Lung (tissue), 12 donors: Measurements from ENCODE around the gene LYPD8. TPM values are rescaled to one million over a fixed set of nuclear protein-coding genes. Genes with fewer than 3 reads are reported as not detected.

Experiments used
- ATAC-seq: fragments of 200-7000 bp; cut with Tn5 transposase; one replicate; pipeline ENCODE4 v1.9.1; 2020; ENCODE audit warnings: moderate number of reproducible peaks; ENCODE audit not compliant: insufficient read depth, low FRiP score
- DNase-seq, 3 donors: peaks; one replicate each; pipeline ENCODE4 v3.0.0-alpha.2; 2013 to 2017
- H3K27ac ChIP-seq, 2 donors: one replicate each; pipeline ENCODE4 v1.5.1; 2013; ENCODE audit warnings: mild to moderate bottlenecking in 2 of 2, moderate library complexity in 2 of 2, control low read depth in 1 of 2, inconsistent platforms in 1 of 2, low read depth in 1 of 2, low read length in 1 of 2
- H3K27me3 ChIP-seq, 3 donors: one replicate each; pipeline ENCODE4 v1.5.1; 2013; ENCODE audit warnings: low read length in 2 of 3; ENCODE audit not compliant: control insufficient read depth in 3 of 3, insufficient read depth in 3 of 3
- H3K36me3 ChIP-seq, 4 donors: one replicate each; pipeline ENCODE4 v1.5.1; 2013; ENCODE audit warnings: low read length in 4 of 4, mild to moderate bottlenecking in 1 of 4, moderate library complexity in 1 of 4; ENCODE audit not compliant: control insufficient read depth in 4 of 4, insufficient read depth in 4 of 4
- H3K4me1 ChIP-seq, 5 donors: one replicate each; pipeline ENCODE4 v1.5.1; 2013; ENCODE audit warnings: low read length in 5 of 5, mild to moderate bottlenecking in 2 of 5, moderate library complexity in 1 of 5; ENCODE audit not compliant: control insufficient read depth in 5 of 5, insufficient read depth in 5 of 5
- H3K4me3 ChIP-seq: one replicate; pipeline ENCODE4 v1.5.1; 2013; ENCODE audit warnings: mild to moderate bottlenecking, control low read depth, moderate library complexity
- H3K9ac ChIP-seq, 2 donors: one replicate each; pipeline ENCODE4 v1.5.1; 2013; ENCODE audit warnings: low read length in 2 of 2, control low read depth in 1 of 2; ENCODE audit not compliant: insufficient read depth in 1 of 2
- H3K9me3 ChIP-seq, 4 donors: one replicate each; pipeline ENCODE4 v1.5.1; 2013; ENCODE audit warnings: low read length in 3 of 4, mild to moderate bottlenecking in 1 of 4, moderate library complexity in 1 of 4; ENCODE audit not compliant: control insufficient read depth in 4 of 4, insufficient read depth in 3 of 4
- WGBS, 2 donors: extraction: QIAGEN DNeasy Blood & Tissue Kit; methylation state at CpG; one replicate each; pipeline ENCODE4 v1.1.7; 2013; 5-methylcytosine and 5-hydroxymethylcytosine counted together
- polyA plus RNA-seq, 2 donors: library from polyadenylated mRNA; stranded (reverse); fragments of 200-250 nt; gene quantifications; one replicate each; pipeline ENCODE4 v1.2.1, GENCODE V29; 2013
- total RNA-seq, 2 donors: library from RNA; depleted of rRNA in 1 of 2; stranded (reverse); fragments of >200 nt in 1 of 2; gene quantifications; one replicate each; pipeline ENCODE4 v1.2.1, GENCODE V29; 2014 to 2021
- TF ChIP-seq, protein P1 (sequence below): IDR thresholded peaks from 2 replicates; pipeline ENCODE4 v1.5.1; 2012; ENCODE audit warnings: mild to moderate bottlenecking; ENCODE audit errors: control extremely low read depth, extremely low read depth
- donor health status: control.
- donor health status: control.
- donor health status: Bipolar disorder and iron deficiency.
- donor health status: healthy.
- donor health status: DM: yes; HTN: yes; CAD: no.

LYPD8 gene
- total and polyA plus RNA-seq, 4 donors: not detected

- no peak overlapping the region for H3K27ac ChIP-seq
- peaks cover 0 to 6% (median 0%) of the 10 kb centered on the region in 4 donors for H3K36me3 ChIP-seq
- TF ChIP-seq, protein P1, sequence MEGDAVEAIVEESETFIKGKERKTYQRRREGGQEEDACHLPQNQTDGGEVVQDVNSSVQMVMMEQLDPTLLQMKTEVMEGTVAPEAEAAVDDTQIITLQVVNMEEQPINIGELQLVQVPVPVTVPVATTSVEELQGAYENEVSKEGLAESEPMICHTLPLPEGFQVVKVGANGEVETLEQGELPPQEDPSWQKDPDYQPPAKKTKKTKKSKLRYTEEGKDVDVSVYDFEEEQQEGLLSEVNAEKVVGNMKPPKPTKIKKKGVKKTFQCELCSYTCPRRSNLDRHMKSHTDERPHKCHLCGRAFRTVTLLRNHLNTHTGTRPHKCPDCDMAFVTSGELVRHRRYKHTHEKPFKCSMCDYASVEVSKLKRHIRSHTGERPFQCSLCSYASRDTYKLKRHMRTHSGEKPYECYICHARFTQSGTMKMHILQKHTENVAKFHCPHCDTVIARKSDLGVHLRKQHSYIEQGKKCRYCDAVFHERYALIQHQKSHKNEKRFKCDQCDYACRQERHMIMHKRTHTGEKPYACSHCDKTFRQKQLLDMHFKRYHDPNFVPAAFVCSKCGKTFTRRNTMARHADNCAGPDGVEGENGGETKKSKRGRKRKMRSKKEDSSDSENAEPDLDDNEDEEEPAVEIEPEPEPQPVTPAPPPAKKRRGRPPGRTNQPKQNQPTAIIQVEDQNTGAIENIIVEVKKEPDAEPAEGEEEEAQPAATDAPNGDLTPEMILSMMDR: no peak
- no peak overlapping the region for H3K9ac ChIP-seq
- WGBS, 2 donors: 94 to 100% methylated on average over 1 of the region's 1 CpG
- ATAC-seq (no peak), DNase-seq (no peak)
- no peak overlapping the region for H3K4me3 ChIP-seq
- H3K27me3 ChIP-seq: no peaks in the 10 kb centered on the region
- peaks cover 0 to 5% (median 0%) of the 10 kb centered on the region in 5 donors for H3K4me1 ChIP-seq
- H3K9me3 ChIP-seq: peaks cover 0 to 24% (median 12%) of the 10 kb centered on the region in 4 donors
Observed at GRCh38 chr1:248753029-248753594, 2.4 kb downstream of the LYPD8 start.

DNA sequence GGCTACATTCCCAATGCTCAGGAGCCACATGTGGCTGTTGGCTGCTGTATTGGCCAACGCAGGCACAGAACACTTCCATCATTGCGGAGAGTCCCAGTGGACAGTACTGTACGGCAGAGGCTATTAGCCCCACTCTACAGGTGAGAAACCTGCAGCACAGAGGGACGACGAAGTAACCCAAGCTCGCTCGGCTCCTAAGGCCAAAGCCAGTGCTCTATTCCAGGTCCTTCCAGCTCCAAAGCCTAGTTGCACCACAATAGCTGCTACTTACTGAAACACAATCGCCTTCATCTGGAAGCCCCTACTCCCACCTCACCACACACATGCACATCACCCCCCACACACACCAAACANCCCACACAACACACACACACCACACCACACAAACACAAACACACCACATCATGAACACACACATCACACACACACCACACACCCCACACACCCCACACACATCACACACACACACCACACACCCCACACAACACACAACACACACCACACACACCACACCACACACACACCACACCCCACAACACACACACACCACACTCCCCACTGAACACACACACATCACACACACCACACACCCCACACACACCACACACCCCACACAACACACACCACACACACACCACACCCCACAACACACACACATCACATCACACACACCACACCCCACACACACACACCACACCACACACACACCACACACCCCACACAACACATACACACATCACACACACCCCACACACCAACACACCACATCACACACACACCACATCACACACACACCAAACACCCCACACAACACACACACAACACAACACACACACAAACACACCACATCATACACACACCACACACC, 3.2 kb downstream of the LYPD8 start:
- no peak overlapping the region for H3K9ac ChIP-seq
- no peak for DNase-seq
- 81 to 84% methylated on average over 8 of the region's 8 CpGs for WGBS, 2 donors
- no peak for ATAC-seq
- no peak overlapping the region for H3K4me3 ChIP-seq
- peaks cover 0 to 6% (median 0%) of the 10 kb centered on the region in 4 donors for H3K36me3 ChIP-seq
- peaks cover 0 to 20% (median 12%) of the 10 kb centered on the region in 4 donors for H3K9me3 ChIP-seq
- H3K27me3 ChIP-seq: no peaks in the 10 kb centered on the region
- TF ChIP-seq, protein P1: no peak
- H3K4me1 ChIP-seq: peaks cover 0 to 5% (median 0%) of the 10 kb centered on the region in 5 donors
- no peak overlapping the region for H3K27ac ChIP-seq

DNA sequence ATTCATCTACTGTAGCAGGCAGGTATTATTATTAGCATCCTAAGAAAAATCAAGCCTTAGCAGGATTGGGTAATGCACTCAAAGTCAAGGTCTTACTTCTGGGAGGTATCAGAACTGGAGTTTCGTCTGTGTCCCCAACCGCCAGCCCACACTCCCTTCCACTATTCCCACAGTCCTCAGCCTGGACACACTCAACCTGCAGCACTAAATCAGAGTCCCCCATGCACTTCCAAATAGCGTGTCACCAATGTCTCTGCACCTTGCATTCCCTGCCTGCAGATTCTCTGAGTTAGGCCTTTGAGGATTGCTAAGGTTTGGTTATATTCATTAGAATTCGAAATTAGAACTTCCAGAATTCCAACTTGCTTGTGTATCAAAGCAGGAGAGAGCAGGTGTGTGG, 3.9 kb downstream of the LYPD8 start:
- TF ChIP-seq, protein P1: no peak
- H3K9ac ChIP-seq: no peak overlapping the region
- H3K27ac ChIP-seq: no peak overlapping the region
- peaks cover 0 to 5% (median 0%) of the 10 kb centered on the region in 5 donors for H3K4me1 ChIP-seq
- H3K36me3 ChIP-seq: peaks cover 0 to 6% (median 0%) of the 10 kb centered on the region in 4 donors
- no peaks in the 10 kb centered on the region for H3K27me3 ChIP-seq
- H3K4me3 ChIP-seq: no peak overlapping the region
- DNase-seq: no peak
- WGBS, 2 donors: 83 to 85% methylated on average over 4 of the region's 4 CpGs
- peaks cover 0 to 14% (median 11%) of the 10 kb centered on the region in 4 donors for H3K9me3 ChIP-seq
- ATAC-seq: no peak
